HG02763 (cell line): ENCODE data around the gene NCOR2.

Experiments
- ATAC-seq: cut with Tn5 transposase; IDR thresholded peaks from one replicate; pipeline ENCODE4 v1.9.1; 2021; ENCODE audit warnings: mild to moderate bottlenecking, moderate library complexity; ENCODE audit not compliant: unreplicated experiment

The NCOR2 gene

GRCh38 chr12:124544983-124545382 lies 22.4 kb downstream of the NCOR2 start:
- no peak for ATAC-seq

DNA sequence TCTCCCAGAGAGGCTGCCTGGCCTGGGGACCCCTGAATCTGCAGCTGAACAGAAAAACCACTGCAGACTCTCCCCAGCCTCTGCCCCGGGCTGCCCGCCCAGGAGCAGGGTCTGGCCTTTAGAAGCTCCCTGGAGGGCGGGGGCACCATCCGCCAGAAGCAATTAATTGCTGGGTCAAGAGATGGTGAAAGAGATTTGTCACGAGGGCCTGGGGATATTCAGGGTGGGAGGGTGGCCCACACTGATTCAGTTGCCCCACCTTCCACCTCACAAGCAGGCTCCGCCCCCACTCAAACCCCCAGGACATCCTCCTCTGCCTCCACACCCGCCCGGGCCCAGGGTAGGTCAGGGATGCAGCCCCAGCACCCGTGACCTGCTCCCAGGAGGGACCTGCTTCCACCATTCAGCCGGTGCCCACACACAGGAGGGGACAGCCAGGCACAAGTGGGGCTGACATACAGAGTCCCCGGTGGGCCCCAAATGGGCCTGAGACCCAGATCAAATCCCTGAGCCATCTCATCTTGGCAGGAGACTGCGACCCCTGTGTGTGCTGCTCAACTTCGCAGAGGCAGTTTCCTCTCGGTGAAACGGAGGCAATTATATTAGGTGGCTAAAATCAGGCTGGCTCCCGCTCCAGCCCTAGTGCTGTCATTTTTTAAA lies 23.0 kb downstream of the NCOR2 start:
- no peak for ATAC-seq

DNA sequence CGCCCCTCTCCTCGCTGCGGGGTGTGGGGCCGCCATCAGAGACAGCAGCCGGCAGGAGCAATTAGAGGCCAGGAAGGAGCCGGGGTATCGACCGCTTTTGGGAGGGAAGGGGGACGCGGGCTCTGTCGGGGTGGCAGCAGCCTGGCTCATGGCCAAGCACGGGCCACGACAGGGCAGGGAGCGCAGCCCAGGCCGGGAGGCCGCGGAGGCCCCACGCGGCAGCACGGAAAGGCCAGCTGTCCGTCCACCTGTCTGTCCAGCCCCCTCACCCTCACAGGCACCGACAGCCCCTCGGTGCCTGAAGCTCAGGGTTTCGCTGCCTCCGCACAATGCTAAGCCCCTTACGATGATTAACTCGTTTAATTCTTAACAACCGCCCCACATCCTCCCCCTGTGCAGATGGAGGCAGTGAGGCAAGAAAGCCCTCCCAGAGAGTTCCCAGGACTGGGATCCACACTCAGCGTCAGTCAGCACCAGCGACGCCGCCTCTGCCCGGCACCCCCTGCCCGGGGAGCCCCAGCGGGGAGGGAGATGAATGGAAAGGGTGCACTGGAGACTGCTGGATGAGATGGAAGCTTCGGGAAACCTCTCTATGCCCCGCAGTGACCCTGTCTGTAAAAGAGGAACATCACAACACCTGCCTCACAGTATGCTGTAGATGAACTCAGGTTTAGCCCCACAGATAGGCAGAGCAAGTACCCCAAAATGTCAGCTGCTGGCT lies 23.7 kb downstream of the NCOR2 start:
- no peak for ATAC-seq

DNA sequence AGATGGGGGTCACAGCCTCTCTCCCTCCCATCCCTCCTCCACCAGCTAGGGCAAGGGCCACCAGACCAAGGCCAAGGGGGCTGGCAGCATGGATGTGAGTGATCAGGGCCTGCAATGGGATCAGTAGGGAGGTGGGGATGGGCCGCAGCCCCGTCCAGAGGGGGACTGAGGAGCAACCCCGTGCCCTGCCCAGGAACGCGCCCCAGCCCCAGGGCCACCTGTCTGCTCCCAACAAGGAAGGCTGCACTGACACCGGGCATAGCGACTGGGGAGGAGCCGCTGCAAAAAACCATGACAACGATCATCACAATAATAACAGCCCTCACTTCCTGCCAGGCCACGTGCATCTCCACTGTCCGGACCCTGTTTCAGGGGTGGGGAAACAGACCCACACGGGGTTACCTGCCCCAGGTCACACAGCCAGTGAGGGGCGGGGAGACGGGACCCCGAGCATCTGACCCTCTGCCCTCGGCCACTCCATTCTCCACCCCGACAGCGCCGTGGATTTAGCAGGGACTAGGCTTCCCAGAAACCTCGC lies 24.3 kb downstream of the NCOR2 start:
- ATAC-seq, result no peak

- no peak for ATAC-seq
These were observed 25.1 kb downstream of the NCOR2 start for GRCh38 chr12:124542021-124542949.

GRCh38 chr12:124541322-124541721 lies 26.1 kb downstream of the NCOR2 start:
- no peak for ATAC-seq

DNA sequence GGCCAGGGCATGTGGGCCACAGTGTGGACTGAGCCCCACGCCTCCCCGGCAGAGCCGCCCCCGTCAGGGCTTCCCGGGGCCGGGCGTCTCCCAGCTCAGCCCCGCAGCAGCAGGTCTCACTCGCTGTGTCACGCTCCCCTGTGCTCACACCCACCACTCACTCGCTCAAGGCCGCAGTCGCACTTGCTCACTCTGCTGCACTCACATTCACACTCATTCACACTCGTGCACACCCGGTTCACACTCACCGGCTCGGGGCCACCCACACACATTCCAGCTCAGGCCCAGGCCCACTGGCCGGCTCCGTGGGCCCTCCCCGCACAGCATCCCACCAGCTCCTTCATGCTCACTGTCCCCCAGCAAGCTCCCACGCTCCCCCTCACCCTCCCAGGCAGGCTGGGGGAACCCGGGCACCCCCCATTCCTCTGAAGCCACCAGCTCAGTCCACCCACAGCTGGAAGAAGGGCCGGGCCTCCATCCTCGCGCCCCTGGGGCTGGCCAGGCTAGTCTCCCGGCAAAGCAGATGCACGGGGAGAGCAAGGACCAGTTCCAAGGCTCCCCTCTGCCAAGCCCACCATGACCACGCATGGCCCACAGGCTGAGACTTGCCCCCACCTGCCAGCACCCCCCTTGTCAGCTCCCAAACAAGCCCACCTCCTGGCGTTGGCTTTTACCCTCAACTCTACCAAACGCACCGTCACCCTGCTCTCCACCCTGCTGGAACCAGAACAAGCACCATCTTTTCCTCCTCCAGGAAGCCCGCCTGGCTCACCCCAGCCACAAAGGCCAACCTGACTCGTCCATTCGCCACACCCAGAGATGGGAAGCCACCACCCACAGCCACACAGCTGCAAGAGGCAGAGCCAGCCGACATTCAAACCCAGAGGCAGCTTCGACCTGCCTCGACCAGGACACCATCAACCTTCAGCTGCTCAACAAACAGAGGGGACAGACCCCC lies 28.0 kb downstream of the NCOR2 start:
- ATAC-seq, result no peak

GRCh38 chr12:124538194-124539082 lies 29.0 kb downstream of the NCOR2 start:
- ATAC-seq, result no peak

DNA sequence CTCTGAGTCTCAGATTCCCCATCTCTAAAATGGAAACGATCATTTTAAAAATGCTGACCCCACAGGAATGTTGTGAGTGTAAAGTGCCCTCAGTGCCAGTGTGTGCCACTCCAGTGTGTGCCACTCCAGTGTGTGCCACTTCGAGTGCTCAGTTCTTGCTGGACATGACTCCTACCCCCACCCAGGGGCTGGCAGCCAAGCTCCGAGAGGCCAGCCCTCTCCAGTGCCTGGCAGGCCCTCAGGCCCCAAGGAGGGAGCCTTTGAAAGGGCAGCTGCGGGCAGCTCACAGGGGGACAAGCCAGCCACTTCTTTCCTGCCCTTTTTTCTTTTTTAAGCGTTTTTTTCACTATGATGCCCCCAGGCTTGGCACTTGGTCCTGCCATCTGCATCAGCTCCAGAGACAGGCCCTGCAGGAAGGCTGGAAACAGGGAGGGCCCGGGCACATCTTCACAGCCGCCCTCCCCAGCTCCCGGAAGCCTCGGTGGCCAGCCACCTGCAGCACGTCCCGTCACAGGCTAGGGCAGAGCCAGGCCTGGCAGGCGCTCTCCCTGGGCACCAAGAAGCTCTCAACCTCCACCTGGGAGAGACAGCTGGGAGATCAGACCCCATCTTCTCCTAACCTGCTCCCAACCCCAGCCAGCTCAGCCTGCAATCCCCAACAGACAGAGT lies 29.8 kb downstream of the NCOR2 start:
- no peak for ATAC-seq

GRCh38 chr12:124536641-124537040 lies 30.8 kb downstream of the NCOR2 start:
- no peak for ATAC-seq

DNA sequence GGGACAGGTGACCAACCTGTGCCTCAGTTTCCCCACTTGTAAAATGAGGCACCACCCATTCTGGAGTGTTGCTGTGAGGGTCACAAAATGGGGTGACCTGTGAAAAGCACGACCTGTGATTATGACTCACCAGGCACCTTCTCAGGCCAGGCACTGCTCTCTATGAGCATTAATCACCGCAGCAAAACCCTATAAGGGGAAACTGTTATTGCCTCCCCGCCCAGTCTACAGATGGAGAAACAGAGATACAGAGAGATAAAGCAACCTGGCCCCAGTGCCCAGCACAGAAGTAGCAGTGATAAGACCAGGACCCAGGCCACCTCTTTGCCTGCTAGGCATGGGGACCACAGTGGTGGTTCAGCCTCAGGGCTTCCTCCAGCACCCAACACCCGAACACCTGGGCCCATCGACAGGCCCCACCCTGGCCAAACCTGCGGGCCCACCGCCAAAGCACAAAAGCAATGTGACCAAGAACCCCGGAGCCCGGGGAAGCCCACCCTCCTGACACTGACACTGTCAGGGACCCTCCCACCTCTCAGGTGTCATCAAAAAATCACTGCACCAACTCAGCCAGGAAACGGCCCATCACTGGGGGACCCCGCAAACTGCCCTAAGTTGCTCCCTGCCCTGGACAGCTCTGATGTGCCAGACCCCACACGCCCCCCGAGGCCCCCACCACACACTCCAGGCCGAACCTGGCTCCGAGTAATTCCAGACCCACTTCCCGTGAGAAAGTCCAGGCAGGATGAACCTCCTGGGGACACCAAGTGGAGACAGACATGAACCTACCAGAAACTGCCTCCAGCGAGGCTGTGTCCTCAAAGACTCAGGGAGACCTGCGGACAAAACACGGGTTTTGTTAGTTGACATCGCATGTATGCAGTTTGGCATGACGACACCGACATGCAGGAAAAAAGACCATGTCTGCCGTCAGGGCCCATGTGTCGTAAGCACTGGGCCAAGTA lies 32.4 kb downstream of the NCOR2 start:
- ATAC-seq, result no peak

DNA sequence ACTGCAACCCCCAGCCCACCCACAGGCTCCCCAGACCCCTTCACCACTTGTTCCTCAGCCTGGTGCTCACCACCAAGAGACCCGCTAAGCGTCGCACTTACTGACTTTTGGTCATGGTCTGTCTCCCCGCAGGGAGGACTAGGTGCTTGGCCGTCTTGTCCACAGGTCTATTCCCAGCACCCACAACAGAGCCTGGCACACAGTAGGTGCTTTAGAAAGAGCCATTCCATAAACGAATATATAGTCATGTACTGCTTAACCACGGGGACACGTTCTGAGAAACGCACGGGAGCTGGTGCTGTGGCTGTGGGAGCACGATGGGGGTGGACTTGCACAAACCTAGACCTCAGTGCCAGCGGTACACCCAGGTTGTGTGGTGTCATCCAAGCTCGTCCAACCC lies 34.0 kb downstream of the NCOR2 start:
- no peak for ATAC-seq

DNA sequence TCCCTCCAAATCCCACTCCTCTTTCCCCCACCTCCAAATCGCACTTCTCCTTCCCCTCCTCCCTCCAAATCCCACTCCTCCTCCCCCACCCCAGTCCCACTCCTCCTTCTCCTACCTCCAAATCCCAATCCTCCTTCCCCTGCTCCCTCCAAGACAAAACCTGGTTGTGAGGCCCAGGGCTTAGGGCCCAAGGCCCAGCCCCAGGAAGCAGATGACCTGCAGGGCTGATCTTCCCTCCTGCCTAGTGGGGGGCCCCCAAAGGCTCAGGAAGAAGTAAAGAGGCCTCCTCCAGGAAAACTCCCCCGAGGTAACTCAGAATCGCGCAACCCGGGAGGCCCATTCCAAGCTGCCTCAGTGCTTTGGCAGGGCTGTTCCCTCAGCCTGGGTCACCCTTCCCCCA lies 34.4 kb downstream of the NCOR2 start:
- no peak for ATAC-seq

DNA sequence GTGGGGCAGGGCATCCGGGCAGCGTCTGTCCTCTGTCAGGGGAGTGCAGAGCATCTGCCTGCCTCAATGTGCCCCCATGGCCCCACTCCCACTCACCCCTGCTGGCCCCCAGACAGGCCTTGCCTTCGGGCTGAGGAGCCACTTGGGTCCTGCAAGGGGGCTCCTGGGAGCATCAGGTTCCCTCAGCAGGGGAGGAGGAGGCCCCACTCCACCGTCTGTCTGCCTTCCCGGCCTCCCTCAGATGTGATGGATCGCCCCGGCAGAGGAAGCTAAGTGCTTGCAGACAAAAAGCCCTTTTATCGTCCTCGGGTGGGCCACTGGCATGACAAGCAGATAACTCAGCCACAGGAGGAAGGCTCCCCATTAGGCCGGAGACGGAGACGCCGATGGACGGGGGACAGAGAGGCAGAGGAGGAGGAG lies 35.1 kb downstream of the NCOR2 start:
- ATAC-seq, result no peak

- ATAC-seq, result no peak
These were observed 35.5 kb downstream of the NCOR2 start for GRCh38 chr12:124531906-124532305.

- ATAC-seq, result no peak
These were observed 36.1 kb downstream of the NCOR2 start for GRCh38 chr12:124531281-124531745.

DNA sequence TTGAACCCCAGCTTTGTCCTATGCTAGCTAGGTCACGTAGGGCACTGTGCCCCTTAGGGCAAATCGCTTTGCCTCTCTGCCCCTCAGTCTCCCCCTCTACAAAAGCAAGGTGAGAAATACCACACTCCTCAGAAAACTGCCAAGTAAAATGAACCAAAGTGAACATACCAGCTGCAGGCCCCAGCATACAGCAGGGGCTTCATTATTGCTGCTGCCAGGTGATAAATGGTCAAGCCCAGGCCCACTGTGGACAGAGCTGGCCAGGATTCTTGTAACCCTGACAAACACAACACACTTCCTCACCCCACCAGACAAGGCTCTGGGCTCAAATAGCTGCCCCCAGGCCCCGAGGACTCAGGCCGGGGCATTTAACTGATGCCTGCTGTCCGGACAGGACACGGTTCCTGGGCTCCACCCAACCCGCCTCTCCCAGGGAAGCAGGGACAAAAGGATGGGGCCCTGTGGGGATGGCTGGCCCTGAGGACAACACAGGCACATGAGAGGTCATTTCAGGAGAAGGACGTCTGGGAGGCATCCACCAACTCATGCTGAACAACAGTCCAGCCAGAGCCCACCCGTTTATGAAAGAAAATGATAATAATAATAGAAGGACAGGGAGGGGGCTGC lies 36.7 kb downstream of the NCOR2 start:
- no peak for ATAC-seq
